Epithelial cell of proximal tubule (primary cell): ENCODE results near the gene TP53TG3F. TPM values are rescaled to one million over a fixed set of nuclear protein-coding genes. Genes with fewer than 3 reads are reported as not detected.
"Not testable (repeated sequence)": the region's sequence is repeated elsewhere in the genome, so short reads cannot be mapped to it uniquely, and the experiment has no call there.

ENCODE experiments used
- DNase-seq: peaks from one replicate; pipeline ENCODE4 v3.0.0-alpha.2; 2011; ENCODE audit warnings: low read depth
- H3K4me3 ChIP-seq: 2 replicates; pipeline ENCODE4 v1.5.1; 2011; ENCODE audit warnings: low read depth, mild to moderate bottlenecking, low read length
- total RNA-seq: library from RNA; depleted of rRNA; stranded (reverse); fragments of >200 nt; gene quantifications from 2 replicates; pipeline ENCODE4 v1.2.3, GENCODE V29; 2015

TP53TG3F gene, protein sequence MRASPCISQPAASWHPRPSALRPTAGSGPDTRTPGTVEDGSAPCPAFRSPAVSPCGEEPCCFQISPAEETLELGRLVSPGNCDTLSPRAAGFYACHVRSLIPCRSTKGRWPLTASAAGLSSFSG
- total RNA-seq, result not detected in 2 replicates

- not testable (repeated sequence) for H3K4me3 ChIP-seq, DNase-seq
Observed at GRCh38 chr16:33459312-33459711, at the start of gene TP53TG3F. TP53TG3F (plus strand) TSS chr16:33459612; CDS start chr16:33459680, 68 bp downstream.

GRCh38 chr16:33491611-33492010, 32.2 kb downstream of the TP53TG3F start:
- DNase-seq, H3K4me3 ChIP-seq: not testable (repeated sequence)

DNA sequence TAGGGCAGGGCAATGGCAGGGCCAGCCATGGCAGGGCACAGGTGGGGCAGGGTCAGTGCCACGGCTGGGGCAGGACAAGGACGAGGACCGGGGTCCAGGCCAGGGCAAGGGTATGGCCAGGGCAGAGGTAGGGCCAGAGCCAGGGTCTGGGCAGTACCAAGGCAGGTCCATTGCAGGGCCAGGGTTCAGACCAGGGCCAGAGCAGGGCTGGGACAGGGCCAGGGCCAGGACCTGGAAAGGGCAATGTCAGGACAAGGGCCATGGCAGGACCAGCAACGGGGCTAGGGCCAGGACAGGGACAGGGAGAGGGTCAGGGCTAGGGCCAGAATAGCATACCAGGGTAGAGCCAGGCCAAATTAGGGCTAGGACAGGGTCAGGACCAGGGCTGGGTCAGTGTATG, 47.8 kb downstream of the TP53TG3F start:
- not testable (repeated sequence) for H3K4me3 ChIP-seq, DNase-seq

GRCh38 chr16:33509070-33509469, 49.7 kb downstream of the TP53TG3F start:
- not testable (repeated sequence) for DNase-seq, H3K4me3 ChIP-seq

DNA sequence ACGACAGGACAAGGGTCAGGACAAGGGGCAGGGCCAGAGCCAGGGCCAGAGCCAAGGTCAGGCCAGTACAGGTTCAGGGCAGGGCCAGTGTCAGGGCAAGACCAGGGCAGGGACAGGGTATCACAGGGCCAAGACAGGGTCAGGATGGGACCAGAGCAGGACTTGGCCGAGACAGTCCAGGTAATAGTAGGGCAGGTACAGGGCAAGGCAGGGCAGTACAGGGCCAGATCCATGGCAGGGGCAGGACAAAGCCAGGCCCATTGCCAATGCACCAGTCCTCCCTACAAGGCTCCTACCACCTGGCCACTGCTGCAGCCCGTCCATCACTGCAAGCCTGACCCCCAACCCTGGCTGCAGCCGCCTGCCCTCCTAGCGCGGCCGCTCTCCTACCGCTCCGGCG, 50.5 kb downstream of the TP53TG3F start:
- H3K4me3 ChIP-seq, result not testable (repeated sequence)

More for the DNA sequence above, 50.5 kb downstream of the TP53TG3F start:
- not testable (repeated sequence) for DNase-seq

Other genes starting within 250 kb of the TP53TG3F start
- not detected in 2 replicates for gene TP53TG3E, start 155.3 kb upstream of the TP53TG3F start, total RNA-seq
- not detected in 2 replicates for gene TP53TG3B, start 98.8 kb upstream of the TP53TG3F start, total RNA-seq